ENCODE results near the gene RALY. TPM values are rescaled to one million over a fixed set of nuclear protein-coding genes. Genes with fewer than 3 reads are reported as not detected.

RALY gene
- total RNA-seq, 1 experiment from 2014 or later: 219 TPM

DNA sequence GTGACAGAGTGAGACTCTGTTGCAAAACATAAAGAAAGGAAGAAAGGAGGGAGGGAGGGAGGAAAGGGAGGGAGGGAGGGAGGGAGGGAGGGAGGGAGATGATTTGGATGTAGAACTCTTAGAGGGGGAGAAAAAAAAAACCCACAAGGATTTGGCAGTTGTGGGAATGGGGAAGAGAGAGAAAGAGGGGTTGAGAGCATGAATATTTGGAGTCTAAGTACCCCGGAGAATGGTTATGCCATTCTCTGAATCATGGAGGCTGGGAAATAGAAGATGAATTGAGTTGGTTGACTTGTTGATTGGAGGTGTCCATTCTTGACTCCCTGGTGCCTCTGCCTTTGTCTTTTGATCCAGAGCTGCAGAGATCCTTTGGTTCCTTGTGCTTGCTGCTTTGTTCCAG lies 35.7 kb downstream of the RALY start:
- Histone ChIP-seq H3K4me3 (no peak overlapping the region), H3K27me3 (ENCODE audit: insufficient read depth, low read depth) (no peaks in the 10 kb centered on the region), H3K4me2 (no peak overlapping the region), H3K9me3 (ENCODE audit: insufficient read depth, low read depth) (no peaks in the 10 kb centered on the region), H3K79me2 (ENCODE audit: low read depth) (peaks cover 53% of the 10 kb centered on the region), H2AFZ (no peak overlapping the region), H3K27ac (no peak overlapping the region), H4K20me1 (ENCODE audit: insufficient read depth) (peaks cover 37% of the 10 kb centered on the region), H3F3A (ENCODE audit: insufficient read depth, low read depth) (peaks cover 6% of the 10 kb centered on the region; the same call in 1 of the 2 replicates), H3K36me3 (ENCODE audit: low read depth) (peaks cover 3% of the 10 kb centered on the region; the same call in 1 of the 2 replicates), H3K9me2 (ENCODE audit: insufficient read depth) (no peaks in the 10 kb centered on the region), H3K4me1 (replicated peaks; ENCODE audit: insufficient read depth) (no peaks in the 10 kb centered on the region)
- TF ChIP-seq EZH2 (IDR thresholded peaks at IDR 0.05; ENCODE audit: low read depth) (no peak), CTCF (conservative IDR thresholded peaks at IDR 0.05) (no peak)
- intact Hi-C loops (cut with micrococcal nuclease; ENCODE audit: unreplicated experiment): no loop called here
- no peak for DNase-seq
- CTCF ChIA-PET: interaction anchor here (0.5 kb wide), 1 partner anchor 516 kb away, joined by 3 read pairs; no protein-coding TSS in a partner anchor
- BruUV-seq (replicated peaks): no TSS peak
- POLR2A ChIA-PET (ENCODE audit: unreplicated experiment): no interaction called here

- H3K27me3 ChIP-seq (ENCODE audit: insufficient read depth, low read depth): no peaks in the 10 kb centered on the region
- no peak for TF ChIP-seq CTCF (conservative IDR thresholded peaks at IDR 0.05)
- no peak for TF ChIP-seq EZH2 (IDR thresholded peaks at IDR 0.05; ENCODE audit: low read depth)
- H3K79me2 ChIP-seq (ENCODE audit: low read depth): peaks cover 46% of the 10 kb centered on the region
- H3K9me3 ChIP-seq (ENCODE audit: insufficient read depth, low read depth): no peaks in the 10 kb centered on the region
- H3F3A ChIP-seq (ENCODE audit: insufficient read depth, low read depth): peaks cover 6% of the 10 kb centered on the region; the same call in 1 of the 2 replicates
- peaks cover 33% of the 10 kb centered on the region for H4K20me1 ChIP-seq (ENCODE audit: insufficient read depth)
- BruUV-seq (replicated peaks): no TSS peak
- no peak overlapping the region for H3K4me3 ChIP-seq
- H3K36me3 ChIP-seq (ENCODE audit: low read depth): peaks cover 3% of the 10 kb centered on the region; the same call in 1 of the 2 replicates
- intact Hi-C loops (cut with micrococcal nuclease; ENCODE audit: unreplicated experiment): no loop called here
- POLR2A ChIA-PET (ENCODE audit: unreplicated experiment): interaction anchor here (0.6 kb wide), 1 partner anchor 411 kb away, joined by 4 read pairs; no protein-coding TSS in a partner anchor
- no peak for DNase-seq
- no peaks in the 10 kb centered on the region for H3K9me2 ChIP-seq (ENCODE audit: insufficient read depth)
- CTCF ChIA-PET: interaction anchor here (0.6 kb wide), 1 partner anchor 495 kb away, joined by 3 read pairs; no protein-coding TSS in a partner anchor
- no peak overlapping the region for H2AFZ ChIP-seq
- H3K27ac ChIP-seq: no peak overlapping the region
- H3K4me2 ChIP-seq: no peak overlapping the region
- H3K4me1 ChIP-seq (replicated peaks; ENCODE audit: insufficient read depth): no peaks in the 10 kb centered on the region
Measured at GRCh38 chr20:34030456-34030855, 36.7 kb downstream of the RALY start.

GRCh38 chr20:34033903-34034302 lies 40.2 kb downstream of the RALY start:
- Histone ChIP-seq H3K4me2 (no peak overlapping the region), H3K4me1 (replicated peaks; ENCODE audit: insufficient read depth) (no peaks in the 10 kb centered on the region), H4K20me1 (ENCODE audit: insufficient read depth) (peaks cover 26% of the 10 kb centered on the region), H3K9me3 (ENCODE audit: insufficient read depth, low read depth) (no peaks in the 10 kb centered on the region), H3K27ac (no peak overlapping the region), H3F3A (ENCODE audit: insufficient read depth, low read depth) (no peaks in the 10 kb centered on the region), H3K36me3 (ENCODE audit: low read depth) (peaks cover 3% of the 10 kb centered on the region; the same call in 1 of the 2 replicates), H2AFZ (no peak overlapping the region), H3K79me2 (ENCODE audit: low read depth) (peaks cover 51% of the 10 kb centered on the region), H3K9me2 (ENCODE audit: insufficient read depth) (no peaks in the 10 kb centered on the region), H3K4me3 (no peak overlapping the region), H3K27me3 (ENCODE audit: insufficient read depth, low read depth) (no peaks in the 10 kb centered on the region)
- BruUV-seq (replicated peaks): no TSS peak
- CTCF ChIA-PET: interaction anchor here (0.6 kb wide), 1 partner anchor 8 kb away, joined by 3 read pairs; no protein-coding TSS in a partner anchor
- intact Hi-C loops (cut with micrococcal nuclease; ENCODE audit: unreplicated experiment): no loop called here
- no peak for DNase-seq
- TF ChIP-seq EZH2 (IDR thresholded peaks at IDR 0.05; ENCODE audit: low read depth): no peak
- POLR2A ChIA-PET (ENCODE audit: unreplicated experiment): no interaction called here

- H3K4me3 ChIP-seq: no peak overlapping the region
- H3K79me2 ChIP-seq (ENCODE audit: low read depth): peaks cover 64% of the 10 kb centered on the region
- ChIA-PET CTCF (no interaction called here), POLR2A (ENCODE audit: unreplicated experiment) (no interaction called here)
- H3K27me3 ChIP-seq (ENCODE audit: insufficient read depth, low read depth): no peaks in the 10 kb centered on the region
- TF ChIP-seq EZH2 (IDR thresholded peaks at IDR 0.05; ENCODE audit: low read depth) (no peak), CTCF (conservative IDR thresholded peaks at IDR 0.05) (no peak)
- intact Hi-C loops (cut with micrococcal nuclease; ENCODE audit: unreplicated experiment): no loop called here
- no peak overlapping the region for H3K4me2 ChIP-seq
- no peaks in the 10 kb centered on the region for H3K4me1 ChIP-seq (replicated peaks; ENCODE audit: insufficient read depth)
- H3K9me3 ChIP-seq (ENCODE audit: insufficient read depth, low read depth): no peaks in the 10 kb centered on the region
- BruUV-seq (replicated peaks): no TSS peak
- no peaks in the 10 kb centered on the region for H3K36me3 ChIP-seq (ENCODE audit: low read depth)
- no peak for DNase-seq
- peaks cover 16% of the 10 kb centered on the region for H4K20me1 ChIP-seq (ENCODE audit: insufficient read depth)
- H2AFZ ChIP-seq: no peak overlapping the region
- H3K9me2 ChIP-seq (ENCODE audit: insufficient read depth): no peaks in the 10 kb centered on the region
- H3F3A ChIP-seq (ENCODE audit: insufficient read depth, low read depth): no peaks in the 10 kb centered on the region
- no peak overlapping the region for H3K27ac ChIP-seq
Measured at GRCh38 chr20:34037121-34037520, 43.4 kb downstream of the RALY start.
